T-helper 1 cell (primary cell): ENCODE data around the gene KLHL29.
A peak's percentile ranks its signal among the peaks of the same experiment; 100 is the strongest.
"Not testable (repeated sequence)": the region's sequence is repeated elsewhere in the genome, so short reads cannot be mapped to it uniquely, and the experiment has no call there.

Experiments used
- DNase-seq, 5 donors: peaks; one replicate each; pipeline ENCODE4 v3.0.0-alpha.2; 2012 to 2020

The KLHL29 gene

GRCh38 chr2:23373666-23374065 is 11.3 kb upstream of the KLHL29 start:
- DNase-seq, result no peak

DNA sequence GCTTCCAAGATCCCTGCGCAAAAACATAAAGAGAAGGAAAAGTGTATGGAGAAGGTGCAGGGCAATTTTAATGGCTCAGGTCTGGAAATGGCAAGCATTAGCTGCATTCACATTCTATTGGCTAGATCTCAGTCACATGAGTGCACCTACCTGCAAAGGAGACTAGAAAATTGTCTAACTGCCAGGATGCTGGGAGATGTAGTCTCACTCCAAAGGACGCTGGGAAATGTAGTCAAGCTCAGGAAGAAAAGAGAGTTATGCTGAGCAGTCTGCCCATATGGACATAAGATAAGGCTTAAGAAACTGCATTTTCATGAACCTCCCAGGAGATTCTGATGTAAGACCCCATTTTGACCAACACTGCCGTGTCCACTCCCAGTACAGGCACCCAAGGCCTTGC is 9.5 kb upstream of the KLHL29 start:
- DNase-seq, result no peak

DNA sequence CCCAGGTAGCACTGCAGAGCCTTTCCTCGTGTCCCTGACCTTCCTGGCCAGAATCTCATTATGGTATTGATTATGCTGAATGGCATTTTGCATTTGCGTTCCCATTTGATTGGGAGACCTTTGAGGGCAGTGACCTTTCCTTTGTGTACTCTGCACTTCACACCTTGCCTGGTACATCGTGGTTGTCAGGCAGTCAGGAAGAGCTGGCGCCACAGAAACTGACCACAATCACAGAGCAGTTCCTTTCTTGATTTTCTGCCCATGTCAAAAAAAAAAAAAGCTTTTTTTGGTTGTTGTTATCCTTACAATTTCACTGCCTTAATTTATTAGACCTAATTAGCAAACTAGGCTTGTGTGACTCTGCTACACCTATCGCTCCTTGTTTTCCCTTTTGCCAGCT is 8.9 kb upstream of the KLHL29 start:
- no peak for DNase-seq

DNA sequence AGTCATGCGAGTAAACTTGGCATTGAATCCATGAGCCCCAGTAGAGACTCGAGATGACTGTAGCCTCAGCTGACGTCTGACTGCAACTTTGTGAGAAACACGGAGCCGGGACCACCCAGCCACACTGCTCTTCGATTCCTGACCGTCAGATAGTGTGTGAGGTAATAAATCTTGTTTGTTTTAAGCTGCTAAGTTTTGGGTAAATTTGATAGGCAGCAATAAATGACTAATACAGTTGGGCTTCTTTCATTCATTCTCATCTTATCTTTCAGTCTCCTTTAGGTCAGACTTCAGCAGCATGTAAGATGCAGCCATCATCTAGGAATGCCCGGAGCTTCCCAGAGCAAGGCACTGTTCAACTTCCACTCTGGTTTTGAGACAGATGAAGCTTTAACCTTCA is 8.0 kb upstream of the KLHL29 start:
- DNase-seq, result no peak

DNA sequence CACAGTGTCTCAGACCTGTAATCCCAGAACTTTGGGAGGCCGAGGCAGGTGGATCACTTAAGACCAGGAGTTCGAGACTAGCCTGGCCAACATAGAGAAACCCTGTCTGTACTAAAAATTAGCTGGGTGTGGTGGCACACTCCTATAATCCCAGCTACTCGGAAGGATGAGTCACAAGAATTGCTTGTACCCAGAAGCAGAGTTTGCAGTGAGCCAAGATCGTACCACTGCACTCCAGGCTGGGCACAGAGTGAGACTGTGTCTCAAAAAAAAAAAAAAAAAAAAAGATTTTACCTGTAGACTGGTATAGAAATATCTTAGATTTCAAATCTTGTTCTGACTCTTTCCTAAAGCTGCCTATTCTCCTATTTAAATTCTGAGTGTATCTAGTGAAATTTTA is 7.2 kb upstream of the KLHL29 start:
- no peak for DNase-seq

- DNase-seq, result no peak
Measured at GRCh38 chr2:23378496-23378895, 6.5 kb upstream of the KLHL29 start.

- no peak for DNase-seq
Measured at GRCh38 chr2:23379220-23379695, 5.7 kb upstream of the KLHL29 start.

DNA sequence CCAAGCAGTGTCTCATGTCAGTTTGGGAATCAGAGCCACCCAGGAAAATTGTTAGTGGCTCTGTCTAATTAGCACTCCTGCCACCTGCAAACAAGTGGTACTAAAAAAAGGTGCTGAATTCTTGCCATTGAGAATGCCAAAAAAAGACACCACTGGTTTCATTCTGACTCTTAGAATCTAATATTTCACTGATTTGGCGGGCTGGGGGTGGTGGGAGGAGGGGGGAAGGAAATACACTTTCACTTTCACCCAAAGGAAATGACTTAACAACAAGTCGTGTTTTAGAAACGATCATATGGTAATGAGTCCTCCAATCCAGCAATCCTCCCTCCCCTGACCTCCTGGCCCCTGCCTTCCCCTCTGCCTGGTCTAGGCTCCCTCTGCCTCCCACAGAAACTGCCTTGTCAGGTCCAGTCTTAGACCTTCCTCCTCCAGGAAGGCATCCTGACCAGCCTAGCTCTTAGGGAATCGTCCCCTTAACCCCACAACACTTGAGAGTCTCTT is 4.4 kb upstream of the KLHL29 start:
- DNase-seq, result peak in 2 of 5 donors; percentile 16 to 57

DNA sequence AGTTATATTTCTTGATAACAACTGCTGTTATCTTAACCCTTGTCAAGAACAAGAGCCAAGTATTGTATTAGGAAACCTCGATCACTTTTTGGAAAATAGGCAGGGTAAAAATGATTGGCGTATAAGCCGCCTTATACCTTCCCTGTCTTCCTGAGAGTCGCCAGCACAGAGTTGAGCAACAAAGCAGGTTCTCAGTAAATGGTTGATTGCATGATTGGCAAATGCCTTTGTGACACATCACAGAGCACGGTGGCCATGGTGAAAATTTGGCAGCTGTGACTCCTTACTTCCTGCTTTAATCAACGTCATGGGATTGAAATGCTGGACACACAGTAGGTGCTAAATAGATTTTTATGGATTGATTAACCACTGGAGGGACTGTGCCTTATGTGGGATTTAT is 3.9 kb upstream of the KLHL29 start:
- DNase-seq, result no peak

DNA sequence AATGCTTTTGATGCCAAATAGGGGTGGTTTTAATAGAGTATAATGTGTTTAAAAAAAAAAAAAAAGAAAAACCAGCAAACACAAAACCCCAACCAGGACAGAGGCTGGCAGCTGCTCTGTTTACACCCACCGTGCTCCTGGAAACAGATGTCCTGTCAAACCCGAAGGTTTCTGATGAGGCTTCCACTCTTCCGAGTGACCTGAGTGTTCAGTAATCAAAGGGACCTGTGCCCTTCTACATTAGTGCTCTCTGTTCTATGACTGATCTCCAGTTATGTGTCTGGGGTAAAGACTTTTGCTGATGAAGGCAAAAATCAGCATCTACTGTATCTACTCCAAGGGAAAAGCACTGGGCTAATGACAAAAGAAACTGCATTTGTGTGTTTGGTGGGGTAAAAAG is 3.5 kb upstream of the KLHL29 start:
- DNase-seq, result no peak

GRCh38 chr2:23383100-23383499 is 1.9 kb upstream of the KLHL29 start:
- DNase-seq, result no peak

- DNase-seq, result peak in 1 of 5 donors; percentile 10
Measured at GRCh38 chr2:23385351-23385747, 370 bp downstream of the KLHL29 start.

DNA sequence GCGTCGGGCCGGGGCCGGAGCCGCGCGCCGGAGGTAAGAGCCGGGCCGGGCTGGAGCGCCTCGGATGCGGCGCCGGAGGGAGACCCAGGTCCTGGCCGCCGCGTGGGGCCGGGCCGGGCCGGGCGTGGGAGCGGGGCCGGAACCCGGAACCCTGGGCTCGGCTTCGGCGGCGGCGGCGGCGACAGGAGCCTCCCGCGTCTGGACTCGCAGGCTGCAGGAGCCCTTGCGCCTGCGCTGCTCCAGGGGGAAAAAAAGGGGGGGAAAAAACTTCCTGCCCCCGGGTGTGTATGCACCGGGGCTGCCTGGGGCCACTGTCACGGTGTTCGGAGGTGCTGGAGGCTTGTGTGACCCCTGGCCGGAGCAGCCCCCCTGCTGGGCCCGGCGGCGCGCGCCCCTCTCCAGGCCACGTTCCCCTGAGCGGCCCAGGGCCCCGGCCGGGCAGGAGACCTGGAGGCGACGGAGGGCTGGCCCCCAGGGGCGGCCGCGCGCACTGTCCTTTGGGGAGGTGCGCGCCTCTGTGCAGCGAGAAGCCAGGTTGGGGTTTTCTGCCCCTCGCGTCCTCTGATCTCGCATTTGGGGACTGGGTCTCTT is 864 bp downstream of the KLHL29 start:
- DNase-seq, result no peak

DNA sequence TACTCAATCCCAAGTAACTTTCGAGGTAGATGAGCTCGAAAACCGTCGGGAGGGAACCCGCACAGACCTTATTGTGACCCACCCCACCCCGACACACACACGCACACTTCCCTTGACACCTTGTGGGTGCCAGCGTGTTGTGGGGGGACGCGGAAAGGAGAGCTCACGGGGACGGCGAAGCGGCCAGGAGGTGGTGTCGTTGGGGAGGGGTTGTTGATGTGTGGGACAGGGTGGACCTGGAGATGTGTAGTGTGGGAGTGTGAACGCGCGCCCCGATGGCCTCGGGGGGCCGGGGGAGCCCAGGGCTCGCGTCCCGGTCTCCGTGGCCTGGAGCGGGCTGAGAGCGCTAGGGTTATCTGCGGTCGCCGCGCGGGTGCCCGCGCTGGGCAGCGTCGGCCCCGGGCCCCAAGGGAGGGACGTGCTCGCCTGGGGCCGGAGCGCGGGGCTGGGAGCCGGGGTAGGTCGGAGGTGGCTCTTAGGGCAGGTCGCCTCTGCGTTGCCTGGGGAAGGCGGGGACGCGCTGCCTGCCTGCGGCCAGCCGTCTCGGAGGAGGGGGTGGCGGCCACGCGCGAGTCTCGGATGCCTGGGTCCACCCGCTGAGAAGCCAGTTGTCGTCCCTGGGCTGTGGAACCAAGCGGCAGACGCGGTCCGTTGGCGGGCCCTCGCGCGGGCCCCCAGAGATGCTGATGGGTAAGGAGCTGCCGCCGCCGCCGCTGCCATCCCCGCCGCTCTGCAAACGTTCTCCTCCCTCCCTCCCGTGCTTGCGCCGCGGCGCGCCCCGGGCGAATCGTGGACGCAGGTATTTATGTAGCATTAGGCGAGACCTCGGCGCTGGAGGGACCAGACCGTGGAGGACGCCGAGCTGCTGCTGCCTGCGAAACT is 1.6 kb downstream of the KLHL29 start:
- no peak for DNase-seq

GRCh38 chr2:23387221-23387550 is 2.2 kb downstream of the KLHL29 start:
- no peak for DNase-seq

DNA sequence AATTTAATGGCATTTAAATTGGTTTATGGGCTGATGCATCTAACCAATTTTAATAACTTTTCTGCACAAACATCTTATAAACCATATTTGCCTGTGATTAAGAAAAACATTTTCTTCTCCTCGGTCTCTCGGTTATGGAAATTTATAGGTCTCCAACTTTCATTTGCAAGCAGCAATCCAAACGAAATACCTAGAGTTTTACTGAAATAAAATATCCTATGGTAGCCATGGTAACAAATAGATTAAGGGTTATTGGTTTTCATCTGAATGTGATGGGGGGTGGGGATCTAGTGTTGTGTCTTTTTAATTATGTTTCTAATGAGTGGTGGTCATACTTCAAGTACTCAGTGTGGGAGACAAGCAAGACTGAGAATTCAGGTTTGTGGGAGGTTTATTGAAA is 2.9 kb downstream of the KLHL29 start:
- DNase-seq, result no peak

DNA sequence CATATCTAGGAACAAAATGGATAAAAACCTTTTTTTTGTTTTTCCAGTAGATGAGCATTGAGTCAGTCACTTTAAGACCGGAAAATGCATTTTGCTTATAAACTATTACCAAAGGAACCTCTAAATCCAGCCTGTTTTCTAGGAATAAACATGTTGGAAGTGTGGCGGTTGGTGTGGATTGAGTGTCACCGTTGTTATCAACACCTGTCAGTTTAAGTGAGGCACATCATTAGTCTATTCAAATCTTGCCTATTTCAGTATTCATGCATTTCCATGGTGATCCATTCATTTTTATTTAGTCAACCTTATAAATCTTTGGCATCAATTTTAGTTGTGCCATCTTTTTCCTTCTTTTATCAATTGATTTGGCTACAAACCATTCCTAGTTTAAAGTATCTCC is 3.3 kb downstream of the KLHL29 start:
- DNase-seq, result no peak

DNA sequence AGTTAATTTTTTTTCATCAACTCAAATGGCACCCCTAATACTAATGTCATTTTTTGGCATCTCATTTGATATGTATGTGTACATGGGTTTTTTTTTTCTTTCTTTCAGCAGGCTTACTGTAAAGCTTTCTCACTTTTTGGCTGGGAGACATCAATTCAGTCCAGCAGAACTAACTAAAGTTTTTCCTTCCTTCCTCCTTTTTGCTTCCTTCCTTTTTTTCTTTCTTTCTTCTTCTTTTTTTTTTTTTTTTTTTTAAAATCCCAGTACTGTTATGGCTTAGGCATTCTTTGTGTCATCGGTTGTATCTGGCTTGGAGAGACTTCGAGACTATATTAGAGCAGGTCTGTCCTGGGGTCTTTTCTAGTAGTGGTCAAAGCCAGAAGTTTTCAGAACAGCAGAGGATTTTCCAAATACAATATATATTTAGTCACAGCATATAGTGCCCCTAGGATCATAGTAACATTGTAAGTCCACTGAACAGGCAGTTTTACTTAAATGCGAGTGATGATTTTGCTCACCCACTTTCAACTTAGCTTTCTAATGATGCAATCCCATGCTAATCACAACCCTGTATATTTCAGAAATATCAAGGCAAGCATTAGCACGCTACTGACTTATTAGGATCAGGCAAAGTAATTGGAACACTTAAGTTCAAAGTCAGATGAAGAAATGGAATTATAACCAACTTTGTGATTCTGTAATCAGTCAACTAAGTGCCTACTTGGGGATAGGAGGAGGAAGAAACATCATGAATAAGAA is 4.0 kb downstream of the KLHL29 start:
- no peak for DNase-seq

GRCh38 chr2:23390152-23390551 is 5.2 kb downstream of the KLHL29 start:
- no peak for DNase-seq

DNA sequence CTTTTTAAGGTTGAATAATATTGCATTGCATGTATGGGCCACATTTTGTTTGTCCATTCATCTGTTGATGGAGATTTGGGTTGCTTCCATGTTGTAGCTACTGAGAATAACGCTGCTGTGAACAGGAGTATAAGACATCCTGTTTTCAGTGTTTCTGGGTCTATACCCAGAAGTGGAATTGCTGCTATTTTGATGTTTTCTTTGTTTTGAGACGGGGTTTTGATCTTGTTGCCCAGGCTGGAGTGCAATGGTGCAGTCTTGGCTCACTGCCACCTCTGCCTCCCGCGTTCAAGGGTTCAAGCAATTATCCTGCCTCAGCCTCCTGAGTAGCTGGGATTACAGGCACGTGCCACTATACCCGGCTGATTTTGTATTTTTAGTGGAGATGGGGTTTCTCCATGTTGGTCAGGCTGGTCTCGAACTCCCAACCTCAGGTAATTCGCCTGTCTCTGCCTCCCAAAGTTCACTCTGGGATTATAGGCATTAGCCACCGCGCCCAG is 6.3 kb downstream of the KLHL29 start:
- not testable (repeated sequence) for DNase-seq

DNA sequence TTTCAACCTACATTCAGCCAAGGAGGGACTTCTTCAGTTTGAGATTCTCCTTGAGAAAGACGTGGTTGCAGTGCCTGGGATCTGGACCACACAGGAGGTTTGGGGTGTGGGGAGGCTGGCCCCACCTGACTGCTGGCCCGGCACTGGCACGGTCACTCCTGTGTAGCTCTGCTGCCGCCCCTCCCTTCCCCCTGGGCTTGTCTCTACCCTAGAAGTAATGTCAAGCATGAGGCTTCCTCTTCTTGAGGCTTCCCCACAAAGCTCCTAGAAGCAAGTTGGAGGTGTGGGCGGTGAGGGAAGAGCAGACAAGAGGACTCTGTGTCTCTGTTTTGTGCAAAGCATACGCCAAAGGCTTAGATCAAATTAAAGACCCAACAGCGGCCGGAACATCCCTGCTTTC is 8.7 kb downstream of the KLHL29 start:
- no peak for DNase-seq

- DNase-seq, result no peak
Measured at GRCh38 chr2:23394700-23395099, 9.7 kb downstream of the KLHL29 start.

- DNase-seq, result no peak
Measured at GRCh38 chr2:23397478-23397877, 12.5 kb downstream of the KLHL29 start.
